AG09309 (cell line): ENCODE results near the gene TTYH2.

Experiments used
- DNase-seq: peaks from one replicate; pipeline ENCODE4 v3.0.0-alpha.2; 2010; ENCODE audit warnings: low read depth
- H3K4me3 ChIP-seq: 2 replicates; pipeline ENCODE4 v1.5.1; 2011; ENCODE audit warnings: mild to moderate bottlenecking, low read depth, low read length, moderate library complexity; ENCODE audit not compliant: control insufficient read depth
- TF ChIP-seq, protein P1 (sequence below): IDR thresholded peaks from 2 replicates; pipeline ENCODE4 v1.5.1; 2011; ENCODE audit warnings: mild to moderate bottlenecking, low read depth, low read length, inconsistent platforms; ENCODE audit not compliant: insufficient read depth, control insufficient read depth; ENCODE audit errors: missing control alignments

The TTYH2 gene

DNA sequence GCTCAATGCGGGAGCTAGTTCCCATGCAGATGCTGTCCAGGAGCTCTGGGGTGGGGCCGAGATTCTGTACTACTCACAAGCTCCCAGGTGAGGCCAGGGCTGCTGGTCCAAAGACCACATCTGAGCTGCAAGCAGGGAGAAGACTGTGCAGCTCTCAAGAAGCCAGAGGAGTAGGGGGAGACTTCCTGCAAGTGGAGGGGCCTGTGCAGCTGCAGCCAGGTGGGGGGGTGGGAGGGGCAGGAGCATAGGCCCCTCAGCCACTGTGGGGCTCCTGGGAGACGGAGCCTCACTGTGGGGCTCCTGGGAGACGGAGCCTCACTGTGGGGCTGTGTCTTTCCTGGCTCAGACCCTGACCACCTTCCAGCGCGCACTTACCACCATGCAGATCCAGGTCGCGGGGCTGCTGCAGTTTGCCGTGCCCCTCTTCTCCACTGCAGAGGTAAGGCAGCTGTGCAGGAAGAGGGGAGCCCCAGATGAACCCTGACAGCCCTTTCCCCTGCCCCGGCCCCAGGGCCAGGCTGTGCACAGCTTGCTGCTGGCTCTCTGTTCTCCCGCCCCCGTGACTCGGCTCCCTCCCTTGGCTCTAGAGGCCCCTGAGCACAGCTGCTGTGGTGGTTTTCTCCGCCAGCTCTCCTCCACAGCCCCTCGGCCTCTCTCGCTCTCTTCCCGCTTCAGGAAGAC is 36.4 kb downstream of the TTYH2 start:
- TF ChIP-seq, protein P1, sequence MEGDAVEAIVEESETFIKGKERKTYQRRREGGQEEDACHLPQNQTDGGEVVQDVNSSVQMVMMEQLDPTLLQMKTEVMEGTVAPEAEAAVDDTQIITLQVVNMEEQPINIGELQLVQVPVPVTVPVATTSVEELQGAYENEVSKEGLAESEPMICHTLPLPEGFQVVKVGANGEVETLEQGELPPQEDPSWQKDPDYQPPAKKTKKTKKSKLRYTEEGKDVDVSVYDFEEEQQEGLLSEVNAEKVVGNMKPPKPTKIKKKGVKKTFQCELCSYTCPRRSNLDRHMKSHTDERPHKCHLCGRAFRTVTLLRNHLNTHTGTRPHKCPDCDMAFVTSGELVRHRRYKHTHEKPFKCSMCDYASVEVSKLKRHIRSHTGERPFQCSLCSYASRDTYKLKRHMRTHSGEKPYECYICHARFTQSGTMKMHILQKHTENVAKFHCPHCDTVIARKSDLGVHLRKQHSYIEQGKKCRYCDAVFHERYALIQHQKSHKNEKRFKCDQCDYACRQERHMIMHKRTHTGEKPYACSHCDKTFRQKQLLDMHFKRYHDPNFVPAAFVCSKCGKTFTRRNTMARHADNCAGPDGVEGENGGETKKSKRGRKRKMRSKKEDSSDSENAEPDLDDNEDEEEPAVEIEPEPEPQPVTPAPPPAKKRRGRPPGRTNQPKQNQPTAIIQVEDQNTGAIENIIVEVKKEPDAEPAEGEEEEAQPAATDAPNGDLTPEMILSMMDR = no peak
- no peak overlapping the region for H3K4me3 ChIP-seq
- DNase-seq = no peak

DNA sequence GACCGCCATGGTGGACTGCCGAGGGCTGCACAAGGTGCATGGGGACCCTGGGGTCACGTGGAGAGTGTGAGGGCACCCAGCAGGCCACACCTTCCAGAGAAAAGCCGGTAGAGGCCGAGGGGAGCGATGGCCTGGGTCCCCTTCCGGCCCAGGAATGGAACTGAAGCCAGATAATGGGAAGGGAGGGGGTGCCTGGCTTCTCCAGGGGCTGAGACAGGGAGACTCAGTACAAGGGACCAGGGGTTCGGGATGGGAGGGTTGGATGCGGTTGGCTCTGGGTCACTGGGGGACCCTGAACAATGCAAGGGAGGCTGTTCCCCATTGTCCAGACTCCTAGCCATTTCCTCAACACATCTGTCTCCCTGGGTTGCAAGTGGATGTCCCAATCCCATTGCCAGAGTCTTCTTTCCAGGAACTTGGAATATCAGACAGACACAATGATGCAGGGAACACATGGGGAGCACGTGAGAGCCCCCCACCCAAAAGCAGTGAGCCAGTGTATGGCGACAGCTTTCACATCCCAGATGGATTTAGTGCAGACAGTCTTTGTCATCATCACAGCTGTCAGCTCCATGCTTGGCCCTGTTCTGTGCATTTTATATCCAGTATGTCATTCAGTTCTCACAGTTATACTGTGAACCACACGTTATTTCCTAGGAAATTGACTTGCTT is 37.1 kb downstream of the TTYH2 start:
- TF ChIP-seq, protein P1 = no peak
- no peak for DNase-seq

DNA sequence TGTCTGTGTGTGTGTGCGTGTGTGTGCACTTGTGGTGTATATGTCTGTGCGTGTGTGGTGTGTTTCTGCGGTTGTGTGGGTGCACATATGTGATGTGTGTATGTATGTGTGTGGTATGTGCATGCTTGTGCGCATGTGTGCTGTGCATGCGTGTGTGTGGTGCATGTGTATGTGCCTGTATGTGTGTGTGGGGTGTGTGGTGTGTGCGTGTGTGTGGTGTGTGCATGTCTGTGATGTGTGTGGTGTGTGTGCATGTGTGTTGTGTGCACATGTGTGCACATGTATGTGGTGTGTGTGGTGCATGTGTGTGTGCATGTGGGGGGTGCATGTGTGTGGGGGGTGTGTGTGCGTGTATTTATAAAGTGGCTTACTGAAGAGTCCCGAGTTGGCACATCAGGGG is 37.7 kb downstream of the TTYH2 start:
- TF ChIP-seq, protein P1 = no peak
- no peak overlapping the region for H3K4me3 ChIP-seq
- no peak for DNase-seq

More for the DNA sequence above, 37.1 kb downstream of the TTYH2 start:
- no peak overlapping the region for H3K4me3 ChIP-seq

DNA sequence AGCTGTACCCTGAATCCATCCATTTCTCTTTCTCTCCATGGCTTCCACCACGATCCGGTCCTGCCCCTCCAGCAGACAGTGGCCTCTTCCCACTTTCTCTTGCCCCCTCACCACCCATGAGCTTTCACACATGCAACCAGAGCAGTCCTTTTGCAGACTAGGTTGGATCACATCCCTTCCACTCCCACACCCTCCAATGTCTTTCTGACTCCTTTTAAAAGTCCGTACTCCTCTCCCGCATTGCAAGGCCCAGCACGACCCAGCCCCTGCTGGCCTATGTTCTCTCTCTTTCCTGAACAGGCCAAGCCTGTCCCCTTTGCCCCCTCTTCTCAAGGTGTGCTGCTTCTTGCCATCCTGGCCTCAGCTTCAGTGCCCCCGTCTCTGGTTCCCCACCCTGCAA is 38.2 kb downstream of the TTYH2 start:
- DNase-seq = no peak
- TF ChIP-seq, protein P1 = no peak
- no peak overlapping the region for H3K4me3 ChIP-seq

DNA sequence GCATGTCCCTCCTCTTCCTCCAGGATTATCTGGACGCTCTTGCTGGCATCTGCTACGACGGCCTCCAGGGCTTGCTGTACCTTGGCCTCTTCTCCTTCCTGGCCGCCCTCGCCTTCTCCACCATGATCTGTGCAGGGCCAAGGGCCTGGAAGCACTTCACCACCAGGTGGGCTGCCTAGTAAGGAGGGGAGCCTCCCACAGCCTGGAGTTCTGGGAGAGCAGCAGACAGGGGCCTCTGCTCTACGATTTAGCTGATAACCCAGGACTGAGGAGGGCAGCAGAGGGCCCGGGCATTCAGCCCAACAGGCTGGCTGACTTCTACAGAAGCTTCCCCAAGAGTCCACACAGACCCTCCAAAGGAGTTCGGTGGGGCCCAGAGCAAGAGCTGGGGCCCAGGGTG is 38.8 kb downstream of the TTYH2 start:
- H3K4me3 ChIP-seq = no peak overlapping the region
- no peak for DNase-seq
- TF ChIP-seq, protein P1 = no peak

DNA sequence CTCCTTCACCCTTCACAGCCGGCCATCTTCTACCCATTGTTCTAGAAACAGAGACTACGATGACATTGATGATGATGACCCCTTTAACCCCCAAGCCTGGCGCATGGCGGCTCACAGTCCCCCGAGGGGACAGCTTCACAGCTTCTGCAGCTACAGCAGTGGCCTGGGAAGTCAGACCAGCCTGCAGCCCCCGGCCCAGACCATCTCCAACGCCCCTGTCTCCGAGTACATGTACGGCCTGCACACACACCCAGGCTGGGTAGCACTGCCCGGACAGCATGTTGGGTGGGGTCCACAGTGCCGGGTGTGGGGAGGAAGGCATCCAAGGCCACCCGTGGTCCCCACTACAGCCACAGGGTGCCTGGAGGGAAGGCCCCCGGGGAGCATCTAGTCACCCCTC is 39.7 kb downstream of the TTYH2 start:
- TF ChIP-seq, protein P1 = no peak
- DNase-seq = no peak
- no peak overlapping the region for H3K4me3 ChIP-seq
